ENCODE results near the gene GATB.

GATB gene

DNA sequence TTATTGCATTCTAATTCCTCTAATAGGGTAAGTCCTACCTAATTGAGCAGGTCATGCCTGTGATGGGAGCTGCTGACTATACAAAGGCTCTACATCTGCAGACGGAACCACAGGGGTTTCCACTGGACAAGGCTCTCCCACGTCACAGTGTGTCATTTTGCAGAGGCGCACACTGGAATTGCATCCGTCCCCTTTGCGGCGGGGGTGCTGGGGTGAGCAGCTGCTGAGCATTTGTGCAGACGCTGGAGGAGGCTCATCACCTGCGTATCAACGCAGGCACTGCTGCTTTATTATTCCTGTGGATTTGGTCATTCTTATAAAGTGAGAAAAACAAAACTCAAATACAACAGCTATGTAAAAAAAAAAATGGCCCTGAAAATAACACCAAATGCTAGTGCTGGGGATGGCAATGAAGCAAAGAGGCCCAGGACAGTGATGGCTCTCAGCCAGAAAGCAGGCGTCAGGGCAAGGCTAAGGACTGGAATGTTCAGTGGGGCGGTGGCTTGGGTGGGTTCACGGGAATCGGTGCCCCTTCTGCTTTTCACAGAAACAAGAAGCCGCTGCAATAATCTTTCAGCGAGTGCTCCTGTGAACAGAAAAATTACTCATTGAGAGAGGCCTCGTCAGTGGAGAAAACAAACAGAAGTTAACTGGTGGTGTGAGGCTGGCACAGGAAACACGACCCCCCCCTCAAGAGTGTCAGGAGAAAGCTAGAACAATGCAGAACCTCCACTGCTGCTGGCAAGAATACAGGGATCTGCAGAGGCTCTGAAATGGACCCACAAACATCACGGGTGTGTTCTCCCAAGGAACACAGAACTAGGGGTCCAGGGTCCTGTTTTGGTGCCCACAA lies 67.8 kb downstream of the GATB start:
- no peak for DNase-seq

DNA sequence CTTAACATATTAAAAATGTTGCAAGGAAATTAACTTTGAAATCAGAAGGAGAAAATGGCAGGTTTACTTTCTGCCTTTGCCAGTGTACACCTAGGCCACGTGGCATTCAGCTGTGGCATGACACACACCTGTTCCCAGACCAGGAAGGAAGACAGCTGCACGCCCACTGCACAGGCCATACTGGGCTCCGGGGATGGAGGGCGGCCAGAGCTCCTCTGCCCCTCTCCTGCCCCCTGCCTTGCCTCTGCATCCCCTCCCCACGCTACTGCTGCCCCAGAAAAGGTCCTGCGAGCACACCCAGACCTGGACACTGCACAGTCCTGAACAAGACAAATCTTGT lies 68.4 kb downstream of the GATB start:
- DNase-seq: no peak

DNA sequence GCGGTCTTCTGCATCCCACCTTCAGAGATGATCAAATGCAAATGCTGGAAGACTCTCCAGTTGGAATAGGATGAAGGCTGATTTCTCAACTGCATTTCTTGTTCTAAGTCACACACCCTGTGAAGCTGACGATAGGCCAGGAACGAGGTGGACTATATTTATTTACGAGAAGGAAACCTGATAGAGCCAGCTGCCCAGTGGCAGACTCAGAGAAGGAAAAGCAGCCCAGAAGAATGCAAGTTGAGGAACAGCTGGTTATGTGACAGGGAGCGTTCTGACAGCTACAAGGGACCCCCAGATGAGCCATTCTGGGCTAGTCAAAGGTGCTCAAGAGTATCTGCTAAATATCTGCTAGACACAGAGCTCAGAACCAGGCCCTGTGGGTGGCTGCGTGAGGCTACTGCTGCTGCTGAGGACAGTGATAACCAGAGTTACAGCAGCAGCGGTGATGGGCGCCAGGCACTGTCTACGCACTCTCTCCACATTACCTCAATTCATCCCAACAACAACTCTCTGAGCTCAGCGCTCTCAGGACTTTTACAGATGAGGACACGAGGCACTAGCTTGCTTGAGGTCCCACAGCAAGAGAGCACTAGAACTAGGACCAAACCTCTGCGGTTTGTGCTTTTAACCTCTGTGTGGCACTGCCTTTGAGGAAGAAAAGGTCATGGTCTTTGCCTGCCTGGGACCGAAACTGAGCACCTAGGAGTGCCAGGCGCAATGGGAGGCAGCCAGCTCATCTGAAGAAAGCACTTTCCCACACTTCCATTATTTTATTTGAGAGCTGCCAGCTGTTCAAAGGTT lies 69.0 kb downstream of the GATB start:
- no peak for DNase-seq

DNA sequence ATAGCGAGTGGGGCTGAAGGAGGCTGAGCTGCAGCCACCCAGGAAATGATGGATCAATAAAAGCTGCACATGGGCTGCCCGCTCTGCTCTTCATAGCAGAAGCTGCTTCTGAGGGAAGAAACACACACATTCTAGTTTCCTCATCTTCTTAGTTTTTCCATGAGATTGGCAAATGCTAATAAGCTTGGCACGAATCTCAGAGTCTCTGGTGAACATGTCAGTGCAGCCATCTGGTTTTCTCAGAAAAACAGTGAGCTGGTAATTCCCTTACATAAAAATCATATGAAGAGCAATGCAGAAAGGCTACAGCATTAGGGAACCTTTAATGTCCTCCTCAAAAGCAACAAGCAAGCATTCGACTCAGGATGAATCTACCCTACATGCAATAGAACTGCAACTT lies 69.9 kb downstream of the GATB start:
- no peak for DNase-seq

DNA sequence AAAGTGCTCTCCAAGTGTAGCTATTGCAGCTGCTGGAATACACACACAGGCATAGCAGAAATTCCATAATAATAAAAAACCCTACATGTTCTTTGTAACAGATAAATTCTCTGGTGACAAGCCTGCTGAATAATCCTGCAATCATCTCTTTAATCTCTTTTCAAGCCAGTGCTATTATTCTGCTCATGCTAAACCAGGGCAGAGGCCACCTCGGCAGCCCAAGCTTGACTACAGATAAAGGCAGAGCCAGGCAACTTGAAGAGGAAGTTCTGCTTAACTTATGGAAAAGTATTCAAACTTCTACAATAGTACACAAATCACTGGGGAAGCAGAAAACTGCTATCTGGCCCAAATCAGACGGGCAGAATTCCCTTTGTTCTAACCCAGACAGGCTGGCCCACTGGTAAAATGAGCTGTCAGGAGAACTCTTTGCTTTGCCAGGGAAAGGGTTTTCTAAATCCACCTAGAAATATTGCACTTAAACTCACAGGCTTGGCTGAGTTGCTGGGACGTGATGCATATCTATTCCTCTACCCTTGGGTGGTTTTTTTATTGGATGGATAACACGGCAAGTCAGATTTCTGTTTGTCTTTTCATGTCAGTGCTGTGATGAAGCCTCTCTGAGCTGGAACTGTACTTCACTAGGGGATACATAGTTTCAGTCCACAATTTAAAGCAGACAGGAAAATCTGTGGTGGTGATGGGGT lies 70.5 kb downstream of the GATB start:
- no peak for DNase-seq

DNA sequence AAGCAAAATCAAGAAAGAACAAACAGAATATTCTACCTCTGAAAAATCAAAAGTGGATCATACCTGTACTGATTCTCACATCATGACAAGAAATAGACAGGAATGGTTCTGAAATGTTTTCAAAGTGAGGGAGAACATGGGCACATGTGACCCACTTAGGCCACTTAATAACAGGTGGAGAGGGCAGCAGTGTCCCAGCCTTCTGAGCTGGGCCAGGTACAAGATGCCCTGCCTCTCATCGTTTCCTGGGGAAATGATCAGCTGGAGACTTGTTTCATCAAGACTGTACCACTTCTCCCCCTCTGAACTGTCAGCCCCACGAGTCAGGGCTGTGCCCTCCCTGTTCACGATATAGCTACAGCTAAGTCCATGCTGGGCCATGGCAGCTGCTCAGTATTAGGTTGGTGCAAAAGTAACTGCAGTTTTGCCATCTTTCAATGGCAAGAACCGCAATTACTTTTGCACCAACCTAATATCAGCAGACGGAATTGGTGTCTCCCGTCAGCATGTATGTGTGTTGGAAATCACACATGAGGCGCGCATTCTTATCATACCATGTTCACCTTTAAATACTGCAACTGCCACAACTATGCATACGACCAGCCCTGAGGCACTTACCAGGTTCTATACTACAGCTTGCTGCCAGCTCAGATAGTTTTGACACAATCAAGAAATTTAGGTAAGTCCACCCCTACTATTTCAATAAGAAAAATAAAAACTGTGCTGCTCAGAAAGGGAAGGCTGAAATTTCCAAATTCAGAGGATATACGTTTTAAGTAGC lies 71.4 kb downstream of the GATB start:
- no peak for DNase-seq

DNA sequence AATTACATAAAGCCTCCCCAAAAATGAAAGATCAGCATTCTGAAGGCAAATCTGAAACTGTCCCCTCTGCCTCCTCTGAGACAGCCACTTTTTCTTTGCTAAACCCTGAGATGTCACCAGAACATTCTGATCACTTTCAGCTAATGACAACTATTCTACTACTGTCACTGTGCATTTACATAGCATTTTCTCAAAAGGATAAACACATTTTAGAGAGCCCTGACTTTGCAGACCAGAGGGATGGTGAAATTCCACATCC lies 72.1 kb downstream of the GATB start:
- no peak for DNase-seq

DNA sequence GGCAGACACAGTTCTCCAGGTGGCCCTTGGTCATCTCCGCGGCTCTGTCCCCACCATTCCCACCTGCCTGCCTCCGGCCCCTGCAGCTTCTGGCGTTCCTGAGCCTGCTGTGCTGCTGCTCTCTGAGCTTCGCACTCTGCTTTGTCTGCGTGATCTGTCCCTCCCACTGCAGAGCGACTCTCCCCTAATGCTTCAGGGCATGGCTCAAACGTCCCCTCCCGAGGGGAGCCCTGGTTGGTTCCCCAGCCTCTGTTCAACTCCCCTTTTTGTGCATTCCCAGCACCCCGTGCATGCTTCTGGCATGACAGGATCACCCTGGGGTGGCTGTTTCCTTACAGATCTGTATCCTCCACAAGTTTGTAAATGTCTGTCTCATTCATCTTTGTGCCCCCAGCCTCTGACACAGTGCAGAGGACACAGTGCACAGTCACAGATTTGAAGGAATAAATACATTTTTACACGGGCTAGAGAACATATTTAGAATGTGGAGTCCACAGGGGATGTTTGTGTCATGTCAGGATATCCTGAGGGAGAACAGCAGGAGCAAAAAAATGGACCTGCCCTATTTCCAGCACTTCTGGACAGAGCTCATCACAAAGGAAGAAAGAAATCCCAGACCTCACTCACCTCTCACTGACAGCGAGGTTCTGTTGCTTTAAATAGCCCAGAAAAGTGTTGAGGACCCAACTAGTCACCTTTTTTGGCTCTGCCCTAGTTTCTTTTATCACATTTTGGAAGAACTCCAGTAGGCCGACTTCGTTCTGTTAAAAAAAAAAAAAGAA lies 72.6 kb downstream of the GATB start:
- no peak for DNase-seq

DNA sequence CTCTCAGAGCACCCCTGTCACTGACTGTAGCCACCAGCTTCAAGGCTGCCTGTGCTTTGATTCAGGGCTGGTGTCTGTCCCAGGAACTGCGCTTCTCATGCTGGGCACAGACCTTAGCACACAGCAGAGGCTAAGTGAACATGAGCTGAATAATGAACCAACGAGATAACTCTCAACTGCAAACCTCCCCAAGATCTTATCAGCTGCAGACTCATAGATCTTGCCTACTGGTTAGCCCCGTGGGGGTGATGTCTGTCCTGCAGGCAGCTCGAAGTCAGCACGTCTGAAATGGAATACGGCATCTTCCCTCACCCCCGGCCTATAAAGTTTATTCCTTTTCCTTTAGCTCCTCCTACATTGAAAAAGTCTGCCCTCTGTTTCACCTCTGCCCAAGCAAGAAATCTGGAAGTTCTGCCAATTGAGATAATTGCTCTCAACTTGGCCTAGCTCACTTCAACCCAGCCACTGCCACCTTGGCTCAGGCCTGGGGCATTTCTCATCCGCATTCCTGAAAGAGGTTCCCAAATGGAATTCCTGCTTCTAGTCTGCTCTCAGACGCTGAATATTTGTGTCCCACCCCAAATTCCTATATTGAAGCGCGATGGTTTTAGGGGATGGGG lies 73.7 kb downstream of the GATB start:
- DNase-seq: no peak

DNA sequence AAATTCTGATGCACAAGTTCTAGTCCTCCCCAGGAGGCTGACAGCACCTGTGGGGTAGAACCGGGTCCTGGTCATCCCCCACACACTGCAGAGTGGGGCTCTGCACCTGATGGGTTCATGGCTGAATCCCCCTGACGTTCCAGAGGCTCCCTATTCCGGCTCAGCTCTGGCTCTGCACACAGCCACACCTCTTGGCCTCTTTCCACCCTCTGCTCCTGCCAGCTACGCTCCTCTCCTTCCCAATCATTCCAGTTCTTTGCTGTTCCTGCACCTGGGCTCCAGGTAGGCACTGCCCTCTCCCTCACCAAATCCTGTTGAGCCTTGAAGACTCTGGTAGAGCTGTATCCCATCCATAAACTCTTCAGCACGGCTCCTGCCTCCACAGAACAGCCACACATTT lies 75.5 kb downstream of the GATB start:
- DNase-seq: no peak

DNA sequence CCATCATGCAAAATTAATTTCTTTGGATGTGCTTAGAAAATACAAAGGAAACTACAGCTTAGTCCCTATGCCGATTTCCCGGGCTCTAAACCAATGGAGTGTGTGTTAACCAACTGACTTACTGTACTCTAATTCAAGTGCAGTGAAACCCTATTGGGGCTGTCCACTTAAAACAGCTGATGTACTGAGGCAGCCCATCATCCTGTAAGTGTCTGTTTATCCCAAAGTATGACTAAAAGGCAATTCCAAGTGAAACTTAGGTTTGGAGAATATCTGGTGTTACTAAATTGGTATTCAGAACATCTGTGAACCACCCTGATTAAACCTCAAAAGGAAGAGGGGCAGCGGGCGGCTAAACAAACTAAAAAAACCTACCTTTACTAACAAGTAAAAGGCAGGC lies 79.7 kb downstream of the GATB start:
- DNase-seq: no peak

DNA sequence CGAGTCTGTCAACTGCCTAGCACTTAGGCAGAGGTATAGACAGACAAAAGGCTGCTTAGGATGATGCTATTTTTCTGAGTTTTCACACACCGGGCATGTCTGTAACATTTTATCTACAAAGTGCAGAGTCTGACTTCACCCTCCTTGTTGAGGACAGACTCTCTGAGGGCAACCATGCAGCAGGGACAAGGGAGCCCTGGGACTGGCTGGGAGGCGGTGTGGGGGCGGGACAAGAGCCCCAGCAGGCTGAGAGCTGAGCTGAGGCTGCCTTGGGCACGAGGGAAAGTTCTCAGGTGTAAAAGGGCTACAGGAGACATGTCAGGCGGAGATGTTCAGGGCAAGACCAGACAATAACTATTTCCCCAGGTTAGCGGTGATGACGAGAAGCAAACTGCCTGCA lies 81.6 kb downstream of the GATB start:
- DNase-seq: no peak

DNA sequence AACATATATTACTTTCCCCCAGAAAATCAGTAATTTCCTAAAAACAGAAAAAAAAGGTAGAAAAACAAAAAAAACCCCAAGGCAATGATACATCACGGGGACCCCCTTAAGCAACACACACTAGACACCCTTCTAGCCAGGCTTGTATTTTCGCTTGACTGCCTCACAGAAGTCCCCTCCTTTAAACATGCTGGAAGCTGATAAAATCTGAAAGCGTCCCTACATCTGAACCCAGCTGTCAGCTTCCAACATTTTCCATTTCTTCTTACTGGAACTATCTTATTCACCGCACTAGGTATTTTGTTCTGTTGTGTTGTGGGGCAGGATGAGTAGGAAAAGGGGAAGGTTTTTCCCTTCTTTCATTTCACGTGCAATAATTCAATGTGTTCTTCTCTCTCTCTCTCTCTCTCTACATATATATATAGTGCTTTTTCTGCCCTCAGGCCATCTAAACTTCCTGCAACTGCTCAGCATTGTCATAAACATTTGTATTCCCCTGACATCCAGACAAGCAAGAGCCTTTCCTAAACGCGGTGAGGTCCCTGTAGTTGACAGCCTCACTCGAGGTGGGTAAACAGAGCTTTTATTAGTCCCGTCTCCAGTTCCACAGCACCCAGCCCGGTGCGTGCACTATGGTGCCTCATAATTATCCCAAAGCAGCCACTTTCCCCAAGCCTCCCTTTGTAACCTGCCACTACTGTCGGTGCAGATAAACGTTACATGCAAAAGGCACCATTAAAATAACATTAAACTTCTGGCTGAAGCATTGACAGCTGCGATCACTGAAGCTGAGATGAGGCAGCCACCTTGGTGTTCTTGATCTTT lies 82.5 kb downstream of the GATB start:
- DNase-seq: no peak

DNA sequence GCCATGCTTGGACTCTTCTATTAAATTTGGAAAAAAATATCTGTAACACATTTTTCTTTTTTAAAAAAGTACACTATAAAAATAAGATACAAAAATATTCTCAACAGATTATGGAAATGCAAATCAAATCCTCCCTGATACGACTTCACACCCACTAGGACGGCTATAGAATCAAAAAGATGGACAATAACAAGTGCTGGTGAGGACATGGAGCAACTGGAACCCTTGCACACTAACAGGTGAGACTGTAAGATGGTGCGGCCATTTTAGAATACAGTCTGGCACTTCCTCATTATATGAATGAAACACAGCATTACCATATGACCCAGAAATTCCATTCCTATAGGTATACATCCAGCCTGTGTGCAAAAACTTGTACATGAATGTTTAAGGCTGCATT lies 83.6 kb downstream of the GATB start:
- DNase-seq: no peak

DNA sequence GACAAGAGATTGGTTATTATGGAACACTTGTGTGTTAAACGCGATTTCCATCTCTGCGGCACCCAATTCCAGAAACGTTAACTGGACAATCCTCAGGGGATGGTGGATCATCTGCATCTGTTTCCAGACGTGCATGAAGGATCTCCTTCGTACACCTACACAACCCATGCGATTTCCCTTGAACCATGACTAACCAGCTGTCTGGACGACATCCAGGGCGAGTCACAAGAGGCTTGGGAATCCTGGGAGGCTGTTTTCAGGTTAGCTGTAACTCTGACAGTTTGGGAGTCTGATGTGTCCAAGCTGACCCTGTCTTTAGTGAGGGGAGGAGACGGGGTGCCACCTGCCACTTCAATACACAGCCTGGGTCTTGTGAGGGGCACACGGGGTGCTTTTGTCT lies 84.5 kb downstream of the GATB start:
- no peak for DNase-seq

DNA sequence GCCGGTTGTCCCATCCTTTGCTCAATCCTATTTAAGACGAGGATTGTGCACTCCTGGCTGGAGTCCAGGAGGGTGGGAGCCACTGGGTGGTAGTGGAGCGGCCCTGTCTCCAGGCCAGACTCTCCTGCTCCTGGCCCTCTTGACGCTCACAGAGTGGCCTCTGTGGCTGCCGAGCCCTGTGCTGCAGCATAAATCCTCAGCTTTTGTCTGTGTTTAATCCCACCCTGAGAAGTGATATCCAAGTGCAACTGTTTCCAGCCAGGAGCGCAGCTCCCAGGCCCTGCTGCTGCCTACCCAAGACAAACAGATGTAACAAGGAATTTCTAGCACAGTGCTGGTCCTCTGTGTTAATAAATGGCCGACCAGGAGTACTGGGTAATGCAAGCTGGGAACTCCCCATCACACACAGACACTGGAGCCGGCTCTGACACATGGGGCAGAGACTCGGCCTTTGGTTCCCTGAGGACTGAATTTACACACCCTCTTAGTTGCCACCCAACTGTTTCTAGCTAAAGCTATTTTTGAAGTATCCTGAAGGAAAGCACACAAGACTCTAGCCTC lies 85.3 kb downstream of the GATB start:
- DNase-seq: no peak

DNA sequence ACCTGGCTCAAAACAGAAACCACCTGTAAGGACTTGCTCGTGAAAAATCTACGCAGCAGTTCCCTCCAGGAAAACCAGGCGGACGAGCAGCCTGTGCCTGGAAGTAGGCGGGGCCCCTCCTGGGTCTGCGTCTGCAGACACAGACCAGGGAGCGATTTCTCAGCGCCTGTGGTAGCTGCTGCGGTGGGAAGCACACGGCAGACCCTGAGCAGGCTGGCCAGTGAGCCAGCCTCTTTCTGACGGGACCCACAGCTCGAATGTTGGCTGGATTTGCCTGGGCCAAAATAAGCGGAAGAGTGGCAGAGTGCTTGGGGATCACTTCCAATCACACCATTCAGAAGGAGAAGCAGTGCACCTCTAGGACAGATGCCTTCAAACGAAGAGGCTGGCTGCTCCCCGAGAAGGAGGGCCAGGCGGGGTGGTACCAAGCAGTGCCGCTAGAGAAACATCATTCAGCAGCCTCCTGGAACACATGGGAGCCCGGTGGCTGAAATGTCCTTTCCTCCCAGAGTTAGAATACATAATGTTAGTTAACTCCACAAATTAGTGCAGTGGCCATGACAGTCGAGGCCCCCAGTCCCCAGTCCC lies 85.9 kb downstream of the GATB start:
- no peak for DNase-seq

DNA sequence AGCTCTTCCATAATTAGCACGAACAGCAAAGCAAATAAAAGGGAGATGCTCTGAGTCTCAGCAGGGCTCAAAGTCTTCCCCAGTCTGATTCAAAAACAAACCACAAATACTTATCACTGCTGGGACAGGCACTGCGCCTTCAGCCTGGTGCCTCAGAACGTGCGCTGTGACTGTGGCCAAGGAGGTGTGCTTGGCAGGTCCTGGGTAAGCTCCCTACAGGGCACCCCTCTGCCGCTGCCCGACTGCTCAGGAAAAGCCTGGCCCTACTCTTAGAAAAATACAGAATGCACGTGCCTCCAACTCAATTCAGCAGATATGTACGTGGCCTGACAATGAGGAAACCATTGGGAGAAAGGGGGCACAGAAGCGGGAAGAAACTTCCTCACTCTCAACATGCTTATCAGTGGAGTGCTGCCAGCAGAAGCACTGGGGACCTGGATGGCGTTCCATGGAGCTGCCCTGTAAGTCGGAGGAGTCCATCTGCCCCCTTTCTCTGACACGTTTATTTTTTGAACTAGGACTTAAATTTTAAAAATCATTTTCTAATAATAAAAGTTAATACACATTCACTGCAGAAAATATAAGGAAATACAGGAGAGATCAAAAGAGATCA lies 86.8 kb downstream of the GATB start:
- DNase-seq: no peak

DNA sequence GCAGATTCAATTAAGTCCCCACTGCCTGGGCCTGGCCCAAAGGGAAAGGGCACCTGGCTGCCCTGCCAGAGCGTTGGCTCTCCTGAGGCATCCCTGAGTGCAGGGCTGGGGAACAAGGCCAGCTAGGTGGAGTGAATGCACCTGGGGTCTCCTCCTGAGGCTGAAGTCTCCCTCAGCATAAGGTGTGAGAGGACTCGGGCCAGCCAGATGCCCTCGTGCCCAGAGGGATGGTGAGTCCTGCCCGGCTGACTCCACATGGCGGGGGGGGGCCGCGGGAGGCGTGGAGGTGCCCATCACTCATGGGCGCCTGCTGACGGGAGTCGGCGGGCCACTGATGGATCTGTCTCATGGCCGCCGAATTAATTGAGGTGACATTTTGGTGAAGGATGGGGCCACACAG lies 87.8 kb downstream of the GATB start:
- no peak for DNase-seq

DNA sequence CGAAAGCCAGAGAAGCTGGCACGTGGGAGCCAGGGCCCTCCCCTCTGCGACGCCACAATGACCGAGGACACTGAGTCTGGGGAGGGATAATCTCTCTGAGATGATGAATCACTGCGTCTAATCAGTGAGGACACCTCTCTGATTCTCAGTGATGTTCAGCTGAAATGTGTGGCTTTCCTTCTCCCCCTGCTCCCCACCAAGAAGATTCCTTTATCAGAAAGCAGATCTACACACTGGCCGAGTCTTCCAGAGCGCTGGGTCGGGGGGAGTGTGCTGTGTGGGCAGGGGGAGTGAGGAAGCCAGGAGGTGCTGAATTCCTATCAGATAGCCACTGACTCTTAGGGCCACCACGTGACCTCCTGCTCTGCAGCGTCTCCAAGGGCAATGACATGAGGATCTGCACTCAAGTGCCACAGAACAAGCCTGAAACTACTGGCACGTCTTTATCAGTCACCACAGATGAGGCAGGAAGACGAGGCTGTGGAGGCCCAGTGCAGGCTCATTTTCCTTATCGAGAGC lies 89.2 kb downstream of the GATB start:
- no peak for DNase-seq

Measured in CD4-positive, alpha-beta T cell treated with Interleukin-10 for 1 hour (primary cell).